ENCODE data around the gene LINGO1.

LINGO1 gene

GRCh38 chr15:77631745-77632533 is 773 bp downstream of the LINGO1 start:
- DNase-seq (ENCODE audit: low spot score), result no peak

GRCh38 chr15:77630956-77631744 is 1.6 kb downstream of the LINGO1 start:
- no peak for DNase-seq (ENCODE audit: low spot score)

GRCh38 chr15:77630056-77630455 is 2.7 kb downstream of the LINGO1 start:
- DNase-seq (ENCODE audit: low spot score), result no peak

GRCh38 chr15:77629070-77630030 is 3.4 kb downstream of the LINGO1 start:
- no peak for DNase-seq (ENCODE audit: low spot score)

- no peak for DNase-seq (ENCODE audit: low spot score)
Measured at GRCh38 chr15:77628010-77628409, 4.7 kb downstream of the LINGO1 start.

- DNase-seq (ENCODE audit: low spot score), result no peak
Measured at GRCh38 chr15:77627581-77627980, 5.1 kb downstream of the LINGO1 start.

- DNase-seq (ENCODE audit: low spot score), result no peak
Measured at GRCh38 chr15:77627067-77627466, 5.6 kb downstream of the LINGO1 start.

GRCh38 chr15:77626002-77626401 is 6.7 kb downstream of the LINGO1 start:
- no peak for DNase-seq (ENCODE audit: low spot score)

GRCh38 chr15:77625376-77625775 is 7.3 kb downstream of the LINGO1 start:
- no peak for DNase-seq (ENCODE audit: low spot score)

GRCh38 chr15:77624868-77625267 is 7.8 kb downstream of the LINGO1 start:
- no peak for DNase-seq (ENCODE audit: low spot score)

GRCh38 chr15:77623755-77624524 is 8.8 kb downstream of the LINGO1 start:
- DNase-seq (ENCODE audit: low spot score), result no peak

- no peak for DNase-seq (ENCODE audit: low spot score)
Measured at GRCh38 chr15:77622934-77623754, 9.6 kb downstream of the LINGO1 start.

- no peak for DNase-seq (ENCODE audit: low spot score)
Measured at GRCh38 chr15:77622209-77622933, 10.3 kb downstream of the LINGO1 start.

- DNase-seq (ENCODE audit: low spot score), result no peak
Measured at GRCh38 chr15:77621847-77622208, 10.9 kb downstream of the LINGO1 start.

GRCh38 chr15:77620960-77621647 is 11.6 kb downstream of the LINGO1 start:
- DNase-seq (ENCODE audit: low spot score), result no peak

- DNase-seq (ENCODE audit: low spot score), result no peak
Measured at GRCh38 chr15:77620297-77620696, 12.4 kb downstream of the LINGO1 start.

GRCh38 chr15:77619883-77620282 is 12.8 kb downstream of the LINGO1 start:
- DNase-seq (ENCODE audit: low spot score), result no peak

GRCh38 chr15:77617476-77618230 is 15.1 kb downstream of the LINGO1 start:
- DNase-seq (ENCODE audit: low spot score), result no peak

- no peak for DNase-seq (ENCODE audit: low spot score)
Measured at GRCh38 chr15:77616072-77616471, 16.6 kb downstream of the LINGO1 start.

Measured in AG08396 (cell line).